Nephron (organoid): ENCODE results near the gene EXOSC5.

ENCODE experiments used
- H3K27ac Mint-ChIP-seq, 3 experiments: 2 replicates each; pipeline ENCODE4 v1.8.0; 2020; ENCODE audit warnings: mixed read lengths in 3 of 3, mild to moderate bottlenecking in 2 of 3, moderate library complexity in 1 of 3
- H3K27me3 Mint-ChIP-seq: 2 replicates; pipeline ENCODE4 v1.8.0; 2021; ENCODE audit warnings: low read depth, mild to moderate bottlenecking, moderate library complexity, mixed read lengths
- H3K36me3 Mint-ChIP-seq: 2 replicates; pipeline ENCODE4 v1.8.0; 2020; ENCODE audit warnings: low read depth, mixed read lengths
- H3K4me1 Mint-ChIP-seq: 2 replicates; pipeline ENCODE4 v1.8.0; 2020; ENCODE audit warnings: mixed read lengths
- H3K4me3 Mint-ChIP-seq, 3 experiments: 2 replicates each; pipeline ENCODE4 v1.8.0; 2020; ENCODE audit warnings: mild to moderate bottlenecking in 3 of 3, mixed read lengths in 3 of 3, moderate library complexity in 2 of 3
- H3K9me3 Mint-ChIP-seq: 2 replicates; pipeline ENCODE4 v1.8.0; 2020; ENCODE audit warnings: mixed read lengths
- TF ChIP-seq, protein P1 (sequence below), 3 experiments: fragments of 200-600 bp; sonication (generic); IDR thresholded peaks; one replicate each; pipeline ENCODE4 v1.5.0; 2021; ENCODE audit warnings: antibody characterized with exemption in 3 of 3; ENCODE audit not compliant: unreplicated experiment in 3 of 3

The EXOSC5 gene

DNA sequence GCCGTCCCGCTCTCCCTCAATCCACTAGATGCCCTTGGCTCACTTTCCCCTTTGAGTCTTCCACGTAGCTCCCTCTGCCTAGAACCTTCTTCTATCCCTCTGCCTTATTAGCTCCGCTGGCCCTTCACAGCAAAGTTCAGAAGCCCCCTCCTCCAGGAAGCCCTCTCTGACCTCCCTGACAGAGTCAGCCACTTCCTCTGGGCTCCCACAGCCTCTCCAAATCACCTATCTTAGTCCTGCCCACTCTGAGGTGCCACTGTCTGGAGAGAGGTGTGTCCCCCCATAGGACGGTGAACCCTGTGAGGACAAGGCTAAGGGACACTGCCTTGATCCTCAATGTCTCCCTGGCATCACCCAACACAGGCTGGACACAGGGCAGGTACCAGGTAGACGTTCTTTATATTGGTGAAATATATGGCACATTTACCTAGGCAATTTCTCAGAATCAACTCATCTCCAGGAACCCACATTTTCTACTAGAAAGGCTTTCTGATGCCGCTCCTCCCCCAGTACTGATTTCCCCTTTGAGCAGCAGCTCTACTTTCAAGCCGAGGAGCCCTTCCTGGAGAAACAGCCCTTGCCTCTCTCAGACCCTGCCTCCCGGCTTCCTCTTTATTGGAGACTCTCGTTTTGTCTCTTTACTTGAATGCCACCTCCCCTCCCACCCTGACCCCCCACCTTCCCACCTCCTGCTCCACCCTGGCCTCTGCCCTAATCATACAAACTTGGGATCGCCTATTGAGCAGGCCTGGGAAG lies 40.0 kb downstream of the EXOSC5 start:
- H3K36me3 Mint-ChIP-seq, result no peaks in the 10 kb centered on the region
- peaks cover 12% of the 10 kb centered on the region for H3K4me1 Mint-ChIP-seq
- H3K9me3 Mint-ChIP-seq, result no peaks in the 10 kb centered on the region
- peak overlapping the region in 2 of 3 experiments; percentile 20 to 48 for H3K4me3 Mint-ChIP-seq
- no peak overlapping the region for H3K27ac Mint-ChIP-seq
- TF ChIP-seq, protein P1, sequence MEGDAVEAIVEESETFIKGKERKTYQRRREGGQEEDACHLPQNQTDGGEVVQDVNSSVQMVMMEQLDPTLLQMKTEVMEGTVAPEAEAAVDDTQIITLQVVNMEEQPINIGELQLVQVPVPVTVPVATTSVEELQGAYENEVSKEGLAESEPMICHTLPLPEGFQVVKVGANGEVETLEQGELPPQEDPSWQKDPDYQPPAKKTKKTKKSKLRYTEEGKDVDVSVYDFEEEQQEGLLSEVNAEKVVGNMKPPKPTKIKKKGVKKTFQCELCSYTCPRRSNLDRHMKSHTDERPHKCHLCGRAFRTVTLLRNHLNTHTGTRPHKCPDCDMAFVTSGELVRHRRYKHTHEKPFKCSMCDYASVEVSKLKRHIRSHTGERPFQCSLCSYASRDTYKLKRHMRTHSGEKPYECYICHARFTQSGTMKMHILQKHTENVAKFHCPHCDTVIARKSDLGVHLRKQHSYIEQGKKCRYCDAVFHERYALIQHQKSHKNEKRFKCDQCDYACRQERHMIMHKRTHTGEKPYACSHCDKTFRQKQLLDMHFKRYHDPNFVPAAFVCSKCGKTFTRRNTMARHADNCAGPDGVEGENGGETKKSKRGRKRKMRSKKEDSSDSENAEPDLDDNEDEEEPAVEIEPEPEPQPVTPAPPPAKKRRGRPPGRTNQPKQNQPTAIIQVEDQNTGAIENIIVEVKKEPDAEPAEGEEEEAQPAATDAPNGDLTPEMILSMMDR (IDR thresholded peaks at IDR 0.05; ENCODE audit: unreplicated experiment in 3 of 3), result no peak
- H3K27me3 Mint-ChIP-seq, result peaks cover 21% of the 10 kb centered on the region

DNA sequence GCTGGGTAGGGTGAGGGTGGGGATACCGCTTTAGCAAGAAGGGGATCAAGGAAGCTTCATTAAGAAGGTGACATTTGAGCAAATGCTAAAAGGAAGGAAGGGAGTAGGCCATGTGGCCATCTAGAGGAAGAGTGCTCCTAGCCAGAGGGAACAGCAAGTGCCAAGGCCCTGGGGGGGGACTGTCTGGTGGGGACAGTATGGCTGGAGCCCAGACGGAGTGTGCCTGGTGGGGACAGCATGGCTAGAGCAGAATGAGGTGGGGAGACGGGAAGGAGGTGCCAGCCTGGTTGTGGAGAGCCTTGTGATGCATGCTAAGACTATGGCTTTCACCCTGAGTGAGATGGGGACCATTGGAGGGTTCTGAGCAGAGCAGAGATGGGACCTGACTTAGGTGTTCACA lies 41.4 kb downstream of the EXOSC5 start:
- peaks cover 32% of the 10 kb centered on the region for H3K27me3 Mint-ChIP-seq
- peak overlapping the region; percentile 82 to 84 (median 82) for H3K4me3 Mint-ChIP-seq
- no peaks in the 10 kb centered on the region for H3K36me3 Mint-ChIP-seq
- TF ChIP-seq, protein P1 (IDR thresholded peaks at IDR 0.05; ENCODE audit: unreplicated experiment in 3 of 3), result no peak
- no peaks in the 10 kb centered on the region for H3K9me3 Mint-ChIP-seq
- H3K4me1 Mint-ChIP-seq, result peaks cover 22% of the 10 kb centered on the region
- peak overlapping the region in 1 of 3 experiments; percentile 26 for H3K27ac Mint-ChIP-seq

DNA sequence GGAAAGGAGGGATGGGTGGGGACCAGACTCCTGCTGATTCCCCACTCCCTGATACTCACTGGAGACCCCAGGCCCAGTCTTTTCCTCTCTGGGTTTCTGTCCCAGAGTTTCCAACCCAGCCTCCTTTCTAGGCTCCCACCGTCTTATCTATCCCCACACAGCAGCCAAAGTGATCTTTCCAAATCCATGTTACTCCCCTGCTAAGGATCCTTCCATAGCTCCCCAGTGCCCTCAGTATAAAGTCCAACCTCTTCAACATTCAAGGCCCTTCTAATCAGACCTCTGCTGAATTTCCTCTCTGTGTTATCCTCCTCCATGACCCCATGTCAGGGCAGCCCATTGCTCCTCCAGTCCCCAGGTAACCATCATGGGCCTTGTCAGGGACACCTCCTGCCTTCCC lies 42.1 kb downstream of the EXOSC5 start:
- Mint-ChIP-seq H3K4me1 (peaks cover 26% of the 10 kb centered on the region), H3K27me3 (peaks cover 39% of the 10 kb centered on the region), H3K27ac (peak overlapping the region; percentile 9 to 70 (median 47)), H3K4me3 (peak overlapping the region; percentile 82 to 84 (median 82)), H3K9me3 (no peaks in the 10 kb centered on the region), H3K36me3 (no peaks in the 10 kb centered on the region)
- TF ChIP-seq, protein P1 (IDR thresholded peaks at IDR 0.05; ENCODE audit: unreplicated experiment in 3 of 3), result no peak

GRCh38 chr19:41354343-41354953 lies 42.7 kb downstream of the EXOSC5 start:
- TF ChIP-seq, protein P1 (IDR thresholded peaks at IDR 0.05; ENCODE audit: unreplicated experiment in 3 of 3), result peak in 1 of 3 experiments; percentile 5
- Mint-ChIP-seq H3K27ac (peak overlapping the region in 2 of 3 experiments; percentile 61 to 94), H3K27me3 (peaks cover 45% of the 10 kb centered on the region), H3K9me3 (no peaks in the 10 kb centered on the region), H3K36me3 (no peaks in the 10 kb centered on the region), H3K4me1 (peaks cover 26% of the 10 kb centered on the region), H3K4me3 (peak overlapping the region; percentile 81 to 91 (median 83))

DNA sequence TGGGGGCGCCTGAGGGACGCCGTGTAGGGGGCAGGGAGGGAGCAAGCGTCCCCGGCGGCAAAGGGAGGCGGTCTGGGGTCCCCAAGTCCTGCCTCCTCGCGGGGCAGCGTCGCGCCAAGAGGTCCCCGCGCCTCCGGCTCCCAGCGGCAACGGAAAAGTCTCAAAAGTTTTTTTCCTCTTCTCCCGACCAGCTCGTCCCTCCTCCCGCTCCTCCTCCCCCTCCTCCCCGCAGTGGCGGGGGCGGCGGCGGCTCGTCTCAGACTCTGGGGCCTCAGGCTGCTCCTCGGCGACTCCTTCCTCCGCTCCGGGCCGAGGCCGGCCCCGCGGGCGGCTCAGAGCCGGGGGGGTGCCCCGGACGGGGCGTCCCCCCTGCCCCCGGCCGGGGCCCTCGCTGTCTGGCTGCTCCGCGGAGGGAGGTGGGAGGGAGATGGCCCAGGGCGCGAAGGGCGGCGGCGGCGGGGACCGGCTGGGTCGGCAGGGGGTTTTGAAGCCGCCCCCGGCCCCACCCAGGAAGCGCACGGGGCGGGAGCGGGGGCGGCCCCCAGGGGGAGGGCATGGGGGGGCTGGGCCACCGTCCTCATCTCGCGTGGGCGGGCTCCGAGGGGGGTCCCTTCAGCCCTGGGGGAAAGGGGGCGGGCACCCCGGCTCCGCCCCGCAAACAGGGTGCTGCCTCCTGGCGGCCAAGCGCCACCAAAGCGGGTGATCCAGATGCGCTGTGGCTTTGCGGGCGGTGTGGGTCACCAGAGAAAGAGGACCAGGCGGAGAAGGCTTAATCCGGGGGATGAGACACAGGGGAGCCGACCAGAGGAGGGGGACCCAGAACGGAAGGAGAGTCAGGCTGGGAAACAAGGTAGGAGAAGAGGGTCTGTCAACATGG lies 43.5 kb downstream of the EXOSC5 start, which contains the start of gene TGFB1:
TGFB1 (minus strand) TSS at position 457 of the 877 bp plus-strand sequence. CDS start 878 bp downstream, outside the sequence.
- peak within 1 kb of the TSS; percentile 58 to 94 (median 61) for H3K27ac Mint-ChIP-seq
- H3K36me3 Mint-ChIP-seq, result no peaks in the 10 kb centered on the region
- H3K4me3 Mint-ChIP-seq, result peak within 1 kb of the TSS; percentile 88 to 96 (median 95)
- TF ChIP-seq, protein P1 (IDR thresholded peaks at IDR 0.05; ENCODE audit: unreplicated experiment in 3 of 3), result peak; percentile 81 to 92 (median 82)
- H3K4me1 Mint-ChIP-seq, result peaks cover 26% of the 10 kb centered on the region
- no peaks in the 10 kb centered on the region for H3K9me3 Mint-ChIP-seq
- H3K27me3 Mint-ChIP-seq, result peaks cover 53% of the 10 kb centered on the region
